ENCODE data around the gene PYM1.
"Not testable (repeated sequence)": the region's sequence is repeated elsewhere in the genome, so short reads cannot be mapped to it uniquely, and the experiment has no call there.

PYM1 gene

GRCh38 chr12:55938826-55939501 is 11.3 kb upstream of the PYM1 start:
- no peak for DNase-seq (ENCODE audit: low spot score)

DNA sequence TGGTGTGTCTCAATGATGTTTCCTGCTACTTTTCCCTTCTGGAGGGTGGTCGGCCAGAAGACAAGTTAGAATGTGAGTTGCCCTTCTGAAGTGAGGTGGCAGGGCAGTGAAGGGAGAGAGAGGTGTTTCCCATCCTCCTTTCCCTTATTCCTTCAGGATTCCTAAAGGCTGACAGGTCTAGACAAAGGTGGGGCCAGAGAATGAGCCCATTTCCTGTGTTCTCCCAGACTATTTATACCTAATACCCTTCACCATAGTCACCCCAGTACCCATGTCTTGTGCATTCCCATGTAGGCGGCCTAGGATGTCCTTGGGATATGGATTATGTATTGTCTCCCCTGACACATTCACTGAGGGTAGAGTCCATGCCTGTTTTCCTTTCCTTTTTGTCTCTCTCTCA is 10.3 kb upstream of the PYM1 start:
- no peak for DNase-seq (ENCODE audit: low spot score)

DNA sequence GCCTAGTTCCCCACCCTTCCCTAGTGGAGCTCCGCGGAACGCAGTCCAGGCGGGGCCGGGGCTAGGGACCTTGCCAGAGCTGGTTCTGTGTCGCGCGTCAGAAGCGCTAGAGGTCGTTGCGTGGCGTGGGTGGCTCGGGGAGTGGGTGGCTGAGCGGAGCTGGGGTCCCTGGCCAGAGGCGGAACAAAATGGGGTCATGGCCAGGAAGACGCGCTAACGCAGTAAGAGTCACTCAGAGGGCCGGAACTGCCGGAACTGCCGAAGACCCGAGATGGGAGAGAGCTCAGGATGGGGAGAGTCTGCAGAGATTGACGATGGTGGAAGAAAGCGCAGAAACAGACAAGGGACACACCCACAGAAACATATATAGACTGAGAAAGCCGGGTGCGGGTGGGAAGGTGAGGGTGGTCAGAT is 8.1 kb upstream of the PYM1 start:
- DNase-seq (ENCODE audit: low spot score) = no peak

GRCh38 chr12:55934773-55935172 is 7.1 kb upstream of the PYM1 start:
- DNase-seq (ENCODE audit: low spot score) = no peak

DNA sequence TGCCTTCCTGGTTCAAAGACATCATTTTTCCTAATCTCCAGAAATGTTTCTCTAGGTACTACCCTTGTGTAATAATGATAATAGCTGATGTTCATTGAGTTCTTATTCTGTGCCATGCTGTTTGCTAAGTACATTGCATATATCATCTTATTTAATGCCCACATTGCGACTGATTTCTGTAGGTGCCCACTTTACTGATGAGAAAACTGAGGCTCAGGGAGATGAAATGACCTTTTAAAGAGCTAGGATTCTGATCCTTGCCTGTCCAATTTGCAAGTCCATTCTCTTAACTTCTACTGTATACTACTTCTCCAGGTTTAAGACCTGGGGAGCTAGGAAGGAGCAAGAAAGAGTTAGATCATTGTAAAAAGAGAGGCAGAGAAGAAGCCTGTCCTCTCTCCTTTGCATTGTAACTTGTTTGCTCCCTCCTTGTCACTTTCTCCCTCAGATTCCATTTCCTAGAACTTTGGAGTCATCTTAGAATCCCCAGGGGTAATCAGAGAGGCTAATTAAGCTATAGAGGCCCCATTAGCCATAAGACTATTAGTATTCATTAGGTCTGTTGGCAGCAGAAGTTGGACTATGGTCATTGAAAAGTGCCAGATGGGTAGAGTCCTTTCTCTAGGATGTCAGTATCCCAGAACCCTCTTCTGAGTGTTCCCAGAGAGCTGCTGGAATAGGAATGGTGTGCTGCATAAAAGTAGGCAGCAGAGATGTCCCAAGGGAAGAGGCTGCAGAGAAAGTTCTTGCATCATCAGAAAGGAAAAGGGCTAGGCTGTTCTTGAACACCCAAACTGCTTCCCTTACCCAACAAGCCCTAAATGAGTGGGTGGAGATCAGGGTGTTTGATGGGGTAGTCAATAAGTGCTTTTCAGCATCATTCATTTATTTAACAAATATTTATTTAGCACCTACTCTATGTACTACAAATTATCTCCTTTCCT is 6.4 kb upstream of the PYM1 start:
- no peak for DNase-seq (ENCODE audit: low spot score)

DNA sequence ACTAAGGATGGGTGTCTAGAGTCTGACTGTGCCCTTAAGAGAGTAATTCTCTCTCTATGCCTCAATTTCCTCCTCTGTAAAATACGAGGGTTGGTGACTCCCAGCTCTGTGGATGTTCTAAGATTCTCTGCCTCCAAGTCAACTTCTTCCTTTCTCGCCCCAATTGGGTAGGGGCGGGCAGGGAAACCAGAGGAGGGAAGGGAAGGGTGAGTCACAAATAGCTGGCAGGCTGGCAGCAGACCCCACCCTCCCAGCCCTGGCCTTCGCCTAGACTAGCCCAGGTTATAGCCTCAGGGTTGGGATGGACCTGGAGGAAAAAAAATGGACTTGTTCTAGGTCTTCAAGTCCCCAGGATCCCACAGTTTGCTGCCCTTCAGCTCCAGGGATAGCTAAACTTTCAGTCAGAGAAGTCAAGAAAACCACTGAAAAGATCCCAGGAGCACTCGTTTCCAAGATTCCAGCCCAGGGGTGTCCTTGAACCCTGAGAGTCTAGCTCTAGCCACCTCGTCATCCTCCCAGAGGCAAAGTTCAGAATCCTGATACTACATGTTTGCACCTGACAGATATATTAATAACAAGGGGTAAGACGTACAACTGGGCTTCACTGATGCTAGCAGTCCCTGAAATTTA is 5.6 kb upstream of the PYM1 start:
- DNase-seq (ENCODE audit: low spot score) = no peak

GRCh38 chr12:55932551-55932910 is 4.8 kb upstream of the PYM1 start:
- peak; percentile 47 for DNase-seq (ENCODE audit: low spot score)

- DNase-seq (ENCODE audit: low spot score) = peak; percentile 50
These were observed 4.3 kb upstream of the PYM1 start for GRCh38 chr12:55931780-55932550.

DNA sequence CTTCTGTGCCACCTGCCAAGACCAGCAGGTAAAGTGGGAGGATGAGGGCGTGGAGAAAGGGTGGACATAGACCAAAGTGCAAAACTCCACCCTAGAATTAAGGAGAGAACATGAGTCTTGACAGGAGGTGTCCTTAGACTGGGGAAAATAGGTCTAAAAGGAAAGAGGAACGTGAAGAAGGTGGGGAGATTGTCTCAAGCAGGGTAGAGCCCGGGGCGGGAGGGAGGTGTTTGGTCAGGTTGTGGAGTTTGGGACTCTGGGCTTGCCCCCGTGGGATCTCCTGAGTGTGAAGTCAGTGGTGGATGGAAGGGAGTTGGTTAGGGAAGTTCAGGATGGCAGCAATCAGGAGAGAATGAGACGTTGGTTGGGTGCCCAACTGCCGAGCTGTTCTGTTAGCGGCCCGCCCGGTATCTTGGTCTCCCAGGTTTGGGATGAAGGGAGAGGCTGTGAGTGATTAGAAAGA is 3.7 kb upstream of the PYM1 start:
- peak; percentile 32 for DNase-seq (ENCODE audit: low spot score)

DNA sequence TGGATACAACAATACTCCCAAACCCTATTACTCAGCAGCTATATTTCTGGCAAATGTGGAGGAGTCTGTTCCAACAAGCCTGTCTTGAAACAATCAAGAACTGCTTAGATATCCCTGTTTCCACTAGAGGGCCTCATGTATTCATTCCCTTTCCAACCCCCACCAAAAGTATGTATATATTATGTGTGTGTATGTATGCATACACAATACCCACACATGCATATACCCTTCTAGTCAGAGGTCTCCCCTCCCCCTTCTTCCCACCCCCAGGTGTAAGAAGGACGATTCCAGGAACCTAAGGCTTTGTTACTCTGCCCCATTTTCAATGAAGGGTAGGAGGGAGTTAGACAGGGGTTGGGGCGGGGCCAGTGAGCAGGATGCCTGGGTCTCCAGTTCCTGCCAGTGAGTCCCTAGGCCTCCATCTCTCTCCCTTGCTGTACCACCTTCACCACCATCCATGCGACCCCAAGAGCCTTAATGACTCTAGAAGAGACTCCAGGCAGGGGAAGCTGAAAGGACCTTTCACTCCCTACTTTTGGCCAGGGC is 3.1 kb upstream of the PYM1 start, which contains the start of gene DGKA:
Gene DGKA, plus strand, starts transcription at position 392 of the 546 bp plus-strand sequence. CDS start 5,342 bp downstream, outside the sequence.
- DNase-seq (ENCODE audit: low spot score) = peak; percentile 55

DNA sequence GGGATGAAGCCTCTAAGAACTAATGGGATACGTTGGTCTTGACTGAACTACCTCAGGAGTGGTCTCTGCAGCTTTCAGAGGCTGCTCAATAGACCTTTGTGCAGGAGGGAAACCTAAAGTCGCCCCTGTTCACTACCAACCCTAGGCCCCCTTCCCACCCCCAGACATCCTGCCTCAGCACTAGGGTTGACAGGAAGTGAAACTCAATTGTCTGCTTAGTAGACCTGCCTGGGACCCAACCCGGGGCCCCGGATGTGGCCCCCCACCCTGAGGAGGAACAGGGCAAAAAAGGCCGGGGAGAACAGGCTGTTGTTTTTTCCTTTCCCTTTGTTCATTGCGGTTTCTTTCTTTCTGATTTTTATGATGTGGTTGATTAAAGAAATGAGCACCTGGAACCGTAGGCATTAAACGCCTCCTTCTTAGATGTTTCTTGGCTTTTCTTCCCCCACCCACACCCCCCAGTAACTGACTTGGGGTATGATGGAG is 1.7 kb upstream of the PYM1 start:
- DNase-seq (ENCODE audit: low spot score) = peak; percentile 88

GRCh38 chr12:55926738-55927587 is 731 bp downstream of the PYM1 start:
- peak; percentile 92 for DNase-seq (ENCODE audit: low spot score)

DNA sequence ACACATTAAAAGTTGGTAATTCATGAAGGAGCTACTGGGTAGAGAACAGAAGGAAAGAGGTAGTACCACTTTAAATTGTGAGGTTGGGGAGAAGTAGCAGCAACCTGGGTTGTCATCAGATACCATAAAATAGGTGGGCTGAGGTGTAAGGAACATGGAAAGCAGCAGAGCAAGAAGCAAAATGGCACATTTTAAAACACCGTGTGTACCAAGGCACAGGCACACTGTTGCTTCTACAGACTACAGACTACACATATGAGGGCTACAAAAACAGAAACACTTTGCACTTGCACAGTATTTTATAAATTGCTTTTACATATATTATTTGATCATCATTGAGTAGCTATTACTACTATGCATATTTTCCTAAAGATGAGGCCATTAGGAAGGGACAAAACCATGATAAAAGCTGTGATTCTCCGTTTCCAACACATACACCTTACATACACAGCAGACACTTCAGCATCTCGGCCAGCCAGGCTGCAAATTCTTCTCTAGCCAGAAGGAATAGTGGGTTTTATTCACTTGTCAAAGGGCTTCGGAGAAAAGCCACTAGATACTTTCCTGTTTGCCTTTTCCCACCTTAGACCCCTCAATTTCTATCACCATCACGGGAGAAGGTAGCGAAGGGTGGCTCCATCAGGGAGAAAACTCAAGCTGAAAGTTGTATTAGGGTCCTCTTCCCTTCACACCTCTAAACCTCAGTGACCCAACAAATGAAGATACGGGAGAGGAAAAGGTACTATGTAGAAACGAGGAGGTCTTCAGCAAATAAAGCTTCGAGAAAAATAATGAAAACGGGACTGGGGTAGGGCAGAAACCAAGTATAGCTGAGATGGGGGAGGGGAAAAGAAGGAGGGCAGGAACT is 1.6 kb downstream of the PYM1 start:
- peak; percentile 6 for DNase-seq (ENCODE audit: low spot score)

DNA sequence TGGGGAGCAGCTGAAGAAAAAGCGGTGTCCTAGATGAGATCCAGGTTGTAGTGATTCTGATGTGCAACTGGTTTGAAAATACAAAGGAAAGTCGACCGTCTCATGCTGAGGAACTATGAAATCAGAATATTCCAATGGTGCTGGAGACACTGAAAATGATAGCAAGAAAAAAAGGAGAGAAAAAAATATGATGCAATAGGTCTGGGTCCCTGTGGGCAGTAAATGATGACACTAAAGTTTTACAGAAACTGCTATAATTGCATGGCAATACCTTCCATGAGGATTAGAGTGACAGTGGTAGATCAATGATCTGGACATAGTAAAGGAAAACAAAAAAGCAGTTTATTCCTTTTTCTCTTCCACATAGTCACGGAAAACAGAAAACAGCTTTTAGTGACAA is 2.3 kb downstream of the PYM1 start:
- DNase-seq (ENCODE audit: low spot score) = no peak

DNA sequence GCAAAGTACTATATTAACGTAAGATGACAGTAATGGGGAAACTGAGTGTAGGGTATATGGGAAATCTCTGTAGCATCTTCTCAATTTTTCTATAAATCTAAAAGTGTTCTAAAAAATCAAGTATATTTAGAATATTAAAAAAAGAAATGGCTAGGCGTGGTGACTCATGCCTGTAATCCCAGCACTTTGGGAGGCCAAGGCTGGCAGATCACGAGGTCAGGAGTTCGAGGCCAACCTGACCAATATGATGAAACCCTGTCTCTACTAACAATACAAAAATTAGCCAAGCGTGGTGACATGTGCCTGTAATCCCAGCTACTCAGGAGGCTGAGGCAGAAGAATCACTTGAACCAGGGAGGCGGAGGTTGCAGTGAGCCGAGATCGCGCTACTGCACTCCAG is 4.0 kb downstream of the PYM1 start:
- not testable (repeated sequence) for DNase-seq (ENCODE audit: low spot score)

DNA sequence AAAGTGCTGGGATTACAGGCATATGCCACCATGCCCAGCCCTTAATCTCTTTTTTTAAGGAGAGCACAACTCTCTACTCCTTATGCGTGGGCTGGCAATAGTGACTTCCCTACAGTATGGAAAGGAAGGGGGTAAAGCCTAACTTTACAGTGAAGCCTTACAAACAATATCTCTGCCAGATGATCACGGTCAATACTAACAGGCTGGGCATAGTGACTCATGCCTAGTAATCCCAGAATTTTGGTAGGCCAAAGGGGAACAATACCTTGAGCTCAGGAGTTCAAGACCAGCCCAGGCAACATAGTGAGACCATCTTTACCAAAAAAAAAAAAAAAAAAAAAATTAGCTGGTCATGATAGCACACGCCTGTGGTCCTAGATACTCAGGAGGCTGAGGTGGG is 5.6 kb downstream of the PYM1 start:
- no peak for DNase-seq (ENCODE audit: low spot score)

- not testable (repeated sequence) for DNase-seq (ENCODE audit: low spot score)
These were observed 8.7 kb downstream of the PYM1 start for GRCh38 chr12:55919032-55919431.

DNA sequence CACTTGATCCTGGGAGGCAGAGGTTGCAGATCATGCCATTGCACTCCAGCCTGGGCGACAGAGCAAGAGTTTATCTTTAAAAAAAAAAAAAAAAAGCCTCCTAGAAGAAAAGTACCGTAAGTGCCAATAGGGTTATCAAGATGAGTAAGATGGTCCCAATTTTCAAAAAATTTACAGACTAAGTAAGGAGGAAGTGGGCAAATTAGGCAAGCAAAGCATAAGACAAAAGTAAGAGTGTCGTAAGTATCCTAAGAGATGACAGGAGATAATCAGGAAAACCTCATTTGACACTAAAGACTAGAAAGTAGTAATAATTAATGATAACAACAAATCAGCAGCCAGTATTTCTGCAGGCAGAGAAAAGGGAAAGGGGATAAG is 12.2 kb downstream of the PYM1 start:
- no peak for DNase-seq (ENCODE audit: low spot score)

GRCh38 chr12:55912908-55913307 is 14.8 kb downstream of the PYM1 start:
- DNase-seq (ENCODE audit: low spot score) = no peak

- DNase-seq (ENCODE audit: low spot score) = no peak
These were observed 18.2 kb downstream of the PYM1 start for GRCh38 chr12:55909513-55909884.

Measured in germinal center (tissue), 1 donor.